Measurements from ENCODE around the gene CROCC.

- TF ChIP-seq, protein P1, sequence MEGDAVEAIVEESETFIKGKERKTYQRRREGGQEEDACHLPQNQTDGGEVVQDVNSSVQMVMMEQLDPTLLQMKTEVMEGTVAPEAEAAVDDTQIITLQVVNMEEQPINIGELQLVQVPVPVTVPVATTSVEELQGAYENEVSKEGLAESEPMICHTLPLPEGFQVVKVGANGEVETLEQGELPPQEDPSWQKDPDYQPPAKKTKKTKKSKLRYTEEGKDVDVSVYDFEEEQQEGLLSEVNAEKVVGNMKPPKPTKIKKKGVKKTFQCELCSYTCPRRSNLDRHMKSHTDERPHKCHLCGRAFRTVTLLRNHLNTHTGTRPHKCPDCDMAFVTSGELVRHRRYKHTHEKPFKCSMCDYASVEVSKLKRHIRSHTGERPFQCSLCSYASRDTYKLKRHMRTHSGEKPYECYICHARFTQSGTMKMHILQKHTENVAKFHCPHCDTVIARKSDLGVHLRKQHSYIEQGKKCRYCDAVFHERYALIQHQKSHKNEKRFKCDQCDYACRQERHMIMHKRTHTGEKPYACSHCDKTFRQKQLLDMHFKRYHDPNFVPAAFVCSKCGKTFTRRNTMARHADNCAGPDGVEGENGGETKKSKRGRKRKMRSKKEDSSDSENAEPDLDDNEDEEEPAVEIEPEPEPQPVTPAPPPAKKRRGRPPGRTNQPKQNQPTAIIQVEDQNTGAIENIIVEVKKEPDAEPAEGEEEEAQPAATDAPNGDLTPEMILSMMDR (conservative IDR thresholded peaks at IDR 0.05; ENCODE audit: low read depth in 2 of 2): no peak
- no peak for TF ChIP-seq EZH2phosphoT487 (IDR thresholded peaks at IDR 0.05; ENCODE audit: unreplicated experiment)
- TF ChIP-seq EZH2 (IDR thresholded peaks at IDR 0.05; ENCODE audit: low read depth, unreplicated experiment): no peak
- peak; percentile 90; the same call in 1 of the 2 replicates for TF ChIP-seq POLR2AphosphoS5 (IDR thresholded peaks at IDR 0.05; ENCODE audit: low read depth)
- no peak for TF ChIP-seq STAT1 (IDR thresholded peaks at IDR 0.05; ENCODE audit: unreplicated experiment)
- TF ChIP-seq NANOG (IDR thresholded peaks at IDR 0.05; ENCODE audit: borderline replicate concordance): 0 out of 2 replicates have a peak, but pooled peaks have one; percentile 4
- TF ChIP-seq CREB1 (CRISPR knock-in tag; IDR thresholded peaks at IDR 0.05; ENCODE audit: low read depth): peak; percentile 95
- TF ChIP-seq, protein P2, sequence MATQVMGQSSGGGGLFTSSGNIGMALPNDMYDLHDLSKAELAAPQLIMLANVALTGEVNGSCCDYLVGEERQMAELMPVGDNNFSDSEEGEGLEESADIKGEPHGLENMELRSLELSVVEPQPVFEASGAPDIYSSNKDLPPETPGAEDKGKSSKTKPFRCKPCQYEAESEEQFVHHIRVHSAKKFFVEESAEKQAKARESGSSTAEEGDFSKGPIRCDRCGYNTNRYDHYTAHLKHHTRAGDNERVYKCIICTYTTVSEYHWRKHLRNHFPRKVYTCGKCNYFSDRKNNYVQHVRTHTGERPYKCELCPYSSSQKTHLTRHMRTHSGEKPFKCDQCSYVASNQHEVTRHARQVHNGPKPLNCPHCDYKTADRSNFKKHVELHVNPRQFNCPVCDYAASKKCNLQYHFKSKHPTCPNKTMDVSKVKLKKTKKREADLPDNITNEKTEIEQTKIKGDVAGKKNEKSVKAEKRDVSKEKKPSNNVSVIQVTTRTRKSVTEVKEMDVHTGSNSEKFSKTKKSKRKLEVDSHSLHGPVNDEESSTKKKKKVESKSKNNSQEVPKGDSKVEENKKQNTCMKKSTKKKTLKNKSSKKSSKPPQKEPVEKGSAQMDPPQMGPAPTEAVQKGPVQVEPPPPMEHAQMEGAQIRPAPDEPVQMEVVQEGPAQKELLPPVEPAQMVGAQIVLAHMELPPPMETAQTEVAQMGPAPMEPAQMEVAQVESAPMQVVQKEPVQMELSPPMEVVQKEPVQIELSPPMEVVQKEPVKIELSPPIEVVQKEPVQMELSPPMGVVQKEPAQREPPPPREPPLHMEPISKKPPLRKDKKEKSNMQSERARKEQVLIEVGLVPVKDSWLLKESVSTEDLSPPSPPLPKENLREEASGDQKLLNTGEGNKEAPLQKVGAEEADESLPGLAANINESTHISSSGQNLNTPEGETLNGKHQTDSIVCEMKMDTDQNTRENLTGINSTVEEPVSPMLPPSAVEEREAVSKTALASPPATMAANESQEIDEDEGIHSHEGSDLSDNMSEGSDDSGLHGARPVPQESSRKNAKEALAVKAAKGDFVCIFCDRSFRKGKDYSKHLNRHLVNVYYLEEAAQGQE (IDR thresholded peaks at IDR 0.05; ENCODE audit: unreplicated experiment): no peak
- TF ChIP-seq ZNF331 (CRISPR knock-in tag; IDR thresholded peaks at IDR 0.05; ENCODE audit: low read depth): no peak
- TF ChIP-seq, protein P3, sequence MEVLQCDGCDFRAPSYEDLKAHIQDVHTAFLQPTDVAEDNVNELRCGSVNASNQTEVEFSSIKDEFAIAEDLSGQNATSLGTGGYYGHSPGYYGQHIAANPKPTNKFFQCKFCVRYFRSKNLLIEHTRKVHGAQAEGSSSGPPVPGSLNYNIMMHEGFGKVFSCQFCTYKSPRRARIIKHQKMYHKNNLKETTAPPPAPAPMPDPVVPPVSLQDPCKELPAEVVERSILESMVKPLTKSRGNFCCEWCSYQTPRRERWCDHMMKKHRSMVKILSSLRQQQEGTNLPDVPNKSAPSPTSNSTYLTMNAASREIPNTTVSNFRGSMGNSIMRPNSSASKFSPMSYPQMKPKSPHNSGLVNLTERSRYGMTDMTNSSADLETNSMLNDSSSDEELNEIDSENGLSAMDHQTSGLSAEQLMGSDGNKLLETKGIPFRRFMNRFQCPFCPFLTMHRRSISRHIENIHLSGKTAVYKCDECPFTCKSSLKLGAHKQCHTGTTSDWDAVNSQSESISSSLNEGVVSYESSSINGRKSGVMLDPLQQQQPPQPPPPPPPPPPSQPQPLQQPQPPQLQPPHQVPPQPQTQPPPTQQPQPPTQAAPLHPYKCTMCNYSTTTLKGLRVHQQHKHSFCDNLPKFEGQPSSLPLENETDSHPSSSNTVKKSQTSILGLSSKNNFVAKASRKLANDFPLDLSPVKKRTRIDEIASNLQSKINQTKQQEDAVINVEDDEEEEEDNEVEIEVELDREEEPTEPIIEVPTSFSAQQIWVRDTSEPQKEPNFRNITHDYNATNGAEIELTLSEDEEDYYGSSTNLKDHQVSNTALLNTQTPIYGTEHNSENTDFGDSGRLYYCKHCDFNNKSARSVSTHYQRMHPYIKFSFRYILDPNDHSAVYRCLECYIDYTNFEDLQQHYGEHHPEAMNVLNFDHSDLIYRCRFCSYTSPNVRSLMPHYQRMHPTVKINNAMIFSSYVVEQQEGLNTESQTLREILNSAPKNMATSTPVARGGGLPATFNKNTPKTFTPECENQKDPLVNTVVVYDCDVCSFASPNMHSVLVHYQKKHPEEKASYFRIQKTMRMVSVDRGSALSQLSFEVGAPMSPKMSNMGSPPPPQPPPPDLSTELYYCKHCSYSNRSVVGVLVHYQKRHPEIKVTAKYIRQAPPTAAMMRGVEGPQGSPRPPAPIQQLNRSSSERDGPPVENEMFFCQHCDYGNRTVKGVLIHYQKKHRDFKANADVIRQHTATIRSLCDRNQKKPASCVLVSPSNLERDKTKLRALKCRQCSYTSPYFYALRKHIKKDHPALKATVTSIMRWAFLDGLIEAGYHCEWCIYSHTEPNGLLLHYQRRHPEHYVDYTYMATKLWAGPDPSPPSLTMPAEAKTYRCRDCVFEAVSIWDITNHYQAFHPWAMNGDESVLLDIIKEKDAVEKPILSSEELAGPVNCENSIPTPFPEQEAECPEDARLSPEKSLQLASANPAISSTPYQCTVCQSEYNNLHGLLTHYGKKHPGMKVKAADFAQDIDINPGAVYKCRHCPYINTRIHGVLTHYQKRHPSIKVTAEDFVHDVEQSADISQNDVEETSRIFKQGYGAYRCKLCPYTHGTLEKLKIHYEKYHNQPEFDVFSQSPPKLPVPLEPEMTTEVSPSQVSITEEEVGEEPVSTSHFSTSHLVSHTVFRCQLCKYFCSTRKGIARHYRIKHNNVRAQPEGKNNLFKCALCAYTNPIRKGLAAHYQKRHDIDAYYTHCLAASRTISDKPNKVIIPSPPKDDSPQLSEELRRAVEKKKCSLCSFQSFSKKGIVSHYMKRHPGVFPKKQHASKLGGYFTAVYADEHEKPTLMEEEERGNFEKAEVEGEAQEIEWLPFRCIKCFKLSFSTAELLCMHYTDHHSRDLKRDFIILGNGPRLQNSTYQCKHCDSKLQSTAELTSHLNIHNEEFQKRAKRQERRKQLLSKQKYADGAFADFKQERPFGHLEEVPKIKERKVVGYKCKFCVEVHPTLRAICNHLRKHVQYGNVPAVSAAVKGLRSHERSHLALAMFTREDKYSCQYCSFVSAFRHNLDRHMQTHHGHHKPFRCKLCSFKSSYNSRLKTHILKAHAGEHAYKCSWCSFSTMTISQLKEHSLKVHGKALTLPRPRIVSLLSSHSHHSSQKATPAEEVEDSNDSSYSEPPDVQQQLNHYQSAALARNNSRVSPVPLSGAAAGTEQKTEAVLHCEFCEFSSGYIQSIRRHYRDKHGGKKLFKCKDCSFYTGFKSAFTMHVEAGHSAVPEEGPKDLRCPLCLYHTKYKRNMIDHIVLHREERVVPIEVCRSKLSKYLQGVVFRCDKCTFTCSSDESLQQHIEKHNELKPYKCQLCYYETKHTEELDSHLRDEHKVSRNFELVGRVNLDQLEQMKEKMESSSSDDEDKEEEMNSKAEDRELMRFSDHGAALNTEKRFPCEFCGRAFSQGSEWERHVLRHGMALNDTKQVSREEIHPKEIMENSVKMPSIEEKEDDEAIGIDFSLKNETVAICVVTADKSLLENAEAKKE (CRISPR knock-in tag; IDR thresholded peaks at IDR 0.05): no peak
- no peak for TF ChIP-seq ETS1 (IDR thresholded peaks at IDR 0.05)
- TF ChIP-seq ZNF114 (CRISPR knock-in tag; IDR thresholded peaks at IDR 0.05): no peak
- TF ChIP-seq JUNB (IDR thresholded peaks at IDR 0.05; ENCODE audit: unreplicated experiment): no peak
Observed at GRCh38 chr1:16904560-16905109, 17.1 kb upstream of the CROCC start.
